Measurements from ENCODE around the gene HOXD12.

The HOXD12 gene

DNA sequence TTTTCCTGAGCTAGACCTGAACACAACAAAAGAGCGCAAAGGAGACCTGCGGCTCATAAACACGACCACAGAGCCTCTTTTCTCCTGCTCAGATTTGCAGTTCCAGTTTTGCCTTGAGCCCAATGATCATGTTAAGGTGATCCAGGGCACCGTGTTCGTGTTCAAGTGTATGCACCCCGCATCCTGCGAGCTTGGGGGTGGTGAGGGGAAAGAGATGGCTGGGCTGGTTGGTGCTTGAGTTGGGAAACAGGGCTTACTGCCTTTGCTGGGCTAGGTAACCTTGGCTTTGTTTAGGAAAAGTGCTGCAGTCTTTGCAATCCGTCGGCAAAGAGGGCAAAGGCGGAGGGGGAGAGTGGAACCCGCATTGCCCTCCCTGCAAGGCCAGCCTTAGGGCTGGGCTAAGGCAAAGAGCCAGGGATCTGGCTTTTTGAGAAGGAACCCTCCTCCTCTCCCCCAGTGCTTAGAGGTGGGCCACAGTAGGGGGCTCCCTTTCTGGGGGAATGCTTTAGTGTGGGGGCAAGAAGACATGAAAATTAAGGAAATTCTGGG, 18.3 kb downstream of the HOXD12 start:
- H3K27ac ChIP-seq: no peak overlapping the region
- peak overlapping the region; percentile 31; the same call in 1 of the 2 replicates for H2AFZ ChIP-seq (ENCODE audit: low read depth)
- H3K36me3 ChIP-seq (ENCODE audit: insufficient read depth): no peaks in the 10 kb centered on the region
- no peaks in the 10 kb centered on the region for H4K20me1 ChIP-seq (ENCODE audit: insufficient read depth)
- no peak overlapping the region for H3K9ac ChIP-seq
- no peaks in the 10 kb centered on the region for H3K79me2 ChIP-seq (ENCODE audit: insufficient read depth, low read depth)
- TF ChIP-seq CTCF (conservative IDR thresholded peaks at IDR 0.05; ENCODE audit: low read depth, low read length): no peak
- no peak overlapping the region for H3K4me3 ChIP-seq (IDR thresholded peaks at IDR 0.05; ENCODE audit: insufficient read depth, low read depth, low read length)
- H3K4me2 ChIP-seq: no peak overlapping the region
- H3K27me3 ChIP-seq (ENCODE audit: insufficient read depth, low read depth): no peaks in the 10 kb centered on the region
- no peaks in the 10 kb centered on the region for H3K4me1 ChIP-seq (ENCODE audit: low read depth, poor library complexity, severe bottlenecking)

DNA sequence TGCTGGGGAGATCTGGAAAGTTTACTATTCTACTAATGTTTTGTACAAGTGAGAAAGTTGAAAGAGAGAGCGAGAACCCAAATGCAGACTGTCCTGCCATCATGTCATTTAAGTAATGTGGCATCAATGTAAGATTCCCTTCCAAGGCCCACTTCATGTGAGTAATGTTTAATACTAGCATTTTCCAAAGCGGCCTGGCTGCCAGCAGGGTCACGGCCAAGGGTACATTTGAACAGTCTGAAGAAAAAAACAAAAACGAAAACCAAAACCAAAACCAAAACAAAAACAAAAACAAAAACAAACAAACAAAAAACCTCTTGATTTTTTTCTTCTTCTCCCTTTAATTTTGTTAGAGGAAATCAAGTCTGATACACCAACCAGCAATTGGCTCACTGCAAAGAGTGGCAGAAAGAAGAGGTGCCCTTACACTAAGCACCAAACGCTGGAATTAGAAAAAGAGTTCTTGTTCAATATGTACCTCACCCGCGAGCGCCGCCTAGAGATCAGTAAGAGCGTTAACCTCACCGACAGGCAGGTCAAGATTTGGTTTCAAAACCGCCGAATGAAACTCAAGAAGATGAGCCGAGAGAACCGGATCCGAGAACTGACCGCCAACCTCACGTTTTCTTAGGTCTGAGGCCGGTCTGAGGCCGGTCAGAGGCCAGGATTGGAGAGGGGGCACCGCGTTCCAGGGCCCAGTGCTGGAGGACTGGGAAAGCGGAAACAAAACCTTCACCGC, 19.2 kb downstream of the HOXD12 start:
- TF ChIP-seq CTCF (conservative IDR thresholded peaks at IDR 0.05; ENCODE audit: low read depth, low read length): peak; percentile 62
- Histone ChIP-seq H3K9ac (no peak overlapping the region), H3K4me1 (ENCODE audit: low read depth, poor library complexity, severe bottlenecking) (no peaks in the 10 kb centered on the region), H3K4me3 (IDR thresholded peaks at IDR 0.05; ENCODE audit: insufficient read depth, low read depth, low read length) (no peak overlapping the region), H3K4me2 (peak overlapping the region; percentile 36; the same call in 1 of the 2 replicates), H3K36me3 (ENCODE audit: insufficient read depth) (no peaks in the 10 kb centered on the region), H3K79me2 (ENCODE audit: insufficient read depth, low read depth) (no peaks in the 10 kb centered on the region), H3K27me3 (ENCODE audit: insufficient read depth, low read depth) (no peaks in the 10 kb centered on the region), H4K20me1 (ENCODE audit: insufficient read depth) (no peaks in the 10 kb centered on the region), H2AFZ (ENCODE audit: low read depth) (peak overlapping the region; percentile 31), H3K27ac (no peak overlapping the region)

GRCh38 chr2:176120364-176121189, 21.0 kb downstream of the HOXD12 start:
- Histone ChIP-seq H3K27me3 (ENCODE audit: insufficient read depth, low read depth) (no peaks in the 10 kb centered on the region), H3K4me2 (no peak overlapping the region), H3K4me1 (ENCODE audit: low read depth, poor library complexity, severe bottlenecking) (no peaks in the 10 kb centered on the region), H3K4me3 (IDR thresholded peaks at IDR 0.05; ENCODE audit: insufficient read depth, low read depth, low read length) (no peak overlapping the region), H2AFZ (ENCODE audit: low read depth) (no peak overlapping the region), H3K27ac (no peak overlapping the region), H3K9ac (no peak overlapping the region), H3K79me2 (ENCODE audit: insufficient read depth, low read depth) (no peaks in the 10 kb centered on the region), H3K36me3 (ENCODE audit: insufficient read depth) (no peaks in the 10 kb centered on the region), H4K20me1 (ENCODE audit: insufficient read depth) (no peaks in the 10 kb centered on the region)
- no peak for TF ChIP-seq CTCF (conservative IDR thresholded peaks at IDR 0.05; ENCODE audit: low read depth, low read length)

GRCh38 chr2:176121190-176122051, 21.8 kb downstream of the HOXD12 start:
- H3K4me3 ChIP-seq (IDR thresholded peaks at IDR 0.05; ENCODE audit: insufficient read depth, low read depth, low read length): no peak overlapping the region
- no peak overlapping the region for H2AFZ ChIP-seq (ENCODE audit: low read depth)
- H3K79me2 ChIP-seq (ENCODE audit: insufficient read depth, low read depth): no peaks in the 10 kb centered on the region
- no peaks in the 10 kb centered on the region for H3K27me3 ChIP-seq (ENCODE audit: insufficient read depth, low read depth)
- no peak overlapping the region for H3K4me2 ChIP-seq
- H3K9ac ChIP-seq: no peak overlapping the region
- no peaks in the 10 kb centered on the region for H3K4me1 ChIP-seq (ENCODE audit: low read depth, poor library complexity, severe bottlenecking)
- H4K20me1 ChIP-seq (ENCODE audit: insufficient read depth): no peaks in the 10 kb centered on the region
- H3K27ac ChIP-seq: no peak overlapping the region
- no peak for TF ChIP-seq CTCF (conservative IDR thresholded peaks at IDR 0.05; ENCODE audit: low read depth, low read length)
- no peaks in the 10 kb centered on the region for H3K36me3 ChIP-seq (ENCODE audit: insufficient read depth)
